IgD-negative memory B cell (primary cell): ENCODE results near the gene FAM240B. TPM values are rescaled to one million over a fixed set of nuclear protein-coding genes. Genes with fewer than 3 reads are reported as not detected.
A peak's percentile ranks its signal among the peaks of the same experiment; 100 is the strongest.

Experiments
- H3K27ac Mint-ChIP-seq, 3 donors: one replicate each; pipeline ENCODE4 v1.8.0; 2020 to 2022; ENCODE audit warnings: mild to moderate bottlenecking in 3 of 3, mixed read lengths in 3 of 3, moderate library complexity in 1 of 3
- H3K27me3 Mint-ChIP-seq: one replicate; pipeline ENCODE4 v1.8.0; 2021; ENCODE audit warnings: mixed read lengths
- H3K36me3 Mint-ChIP-seq: one replicate; pipeline ENCODE4 v1.8.0; 2020; ENCODE audit warnings: mild to moderate bottlenecking, mixed read lengths
- H3K4me1 Mint-ChIP-seq, 3 donors: one replicate each; pipeline ENCODE4 v1.8.0; 2020 to 2022; ENCODE audit warnings: mixed read lengths in 3 of 3, mild to moderate bottlenecking in 1 of 3
- H3K4me3 Mint-ChIP-seq, 4 donors: one replicate each; pipeline ENCODE4 v1.8.0; 2020 to 2022; ENCODE audit warnings: mild to moderate bottlenecking in 4 of 4, mixed read lengths in 4 of 4, moderate library complexity in 3 of 4
- H3K9me3 Mint-ChIP-seq, 3 donors: one replicate each; pipeline ENCODE4 v1.8.0; 2020 to 2021; ENCODE audit warnings: mixed read lengths in 3 of 3, mild to moderate bottlenecking in 1 of 3
- polyA plus RNA-seq: library from polyadenylated mRNA; unstranded; fragments of 300-500 nt; fragmentation: Illumina TruSeq; gene quantifications from one replicate; pipeline ENCODE4 v1.2.3, GENCODE V29; 2021

FAM240B gene
- polyA plus RNA-seq, 1 donor from 2014 or later = not detected

DNA sequence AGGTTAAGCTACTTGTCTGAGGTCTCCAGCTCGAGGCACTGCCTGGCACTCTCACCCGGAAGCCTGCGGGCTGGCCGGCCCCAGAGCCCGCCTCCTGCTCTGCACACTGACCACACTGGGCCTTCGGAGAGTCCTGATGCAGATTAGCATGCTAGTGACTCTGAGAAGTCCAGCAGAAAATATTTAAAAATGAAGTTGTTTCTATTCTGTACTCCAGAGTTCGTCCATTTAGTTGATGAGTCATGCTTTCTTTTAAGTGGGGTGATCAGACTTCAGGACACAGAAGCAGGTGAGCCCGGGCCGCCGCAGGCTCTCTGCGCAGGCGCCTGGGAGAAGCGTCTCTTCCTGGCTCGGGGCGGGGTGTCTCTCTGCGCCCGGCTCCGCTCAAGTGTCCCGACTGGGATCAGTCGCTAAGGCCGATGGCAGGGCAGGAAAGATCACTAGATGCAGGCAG is 32.5 kb downstream of the FAM240B start:
- no peak overlapping the region for H3K27ac Mint-ChIP-seq
- H3K4me1 Mint-ChIP-seq = no peaks in the 10 kb centered on the region
- H3K4me3 Mint-ChIP-seq = peak overlapping the region in 3 of 4 donors; percentile 14 to 71 (median 55)
- peaks cover 2% of the 10 kb centered on the region for H3K27me3 Mint-ChIP-seq
- no peaks in the 10 kb centered on the region for H3K36me3 Mint-ChIP-seq
- no peaks in the 10 kb centered on the region for H3K9me3 Mint-ChIP-seq

DNA sequence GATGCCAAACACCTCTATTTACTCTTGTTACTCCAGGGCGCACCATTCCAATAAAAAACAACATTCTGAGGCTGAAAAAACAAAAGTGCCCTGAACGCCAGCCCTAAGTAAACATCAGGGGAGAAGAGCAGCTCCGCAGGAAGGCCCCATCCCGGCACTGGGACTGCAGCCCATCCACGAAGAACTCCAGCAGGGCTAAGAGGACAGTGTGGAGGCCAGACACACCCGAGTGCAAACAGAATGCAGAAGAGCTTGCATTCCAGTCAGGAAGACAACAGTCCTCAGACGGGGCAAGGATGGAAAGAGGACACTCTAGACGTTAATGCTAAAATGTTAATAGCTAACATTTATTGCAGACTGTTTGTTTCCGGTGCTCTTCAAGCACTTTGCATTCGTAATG is 33.0 kb downstream of the FAM240B start:
- Mint-ChIP-seq H3K4me3 (peak overlapping the region in 1 of 4 donors; percentile 37), H3K27me3 (peaks cover 2% of the 10 kb centered on the region), H3K4me1 (no peaks in the 10 kb centered on the region), H3K36me3 (no peaks in the 10 kb centered on the region), H3K9me3 (no peaks in the 10 kb centered on the region), H3K27ac (no peak overlapping the region)

DNA sequence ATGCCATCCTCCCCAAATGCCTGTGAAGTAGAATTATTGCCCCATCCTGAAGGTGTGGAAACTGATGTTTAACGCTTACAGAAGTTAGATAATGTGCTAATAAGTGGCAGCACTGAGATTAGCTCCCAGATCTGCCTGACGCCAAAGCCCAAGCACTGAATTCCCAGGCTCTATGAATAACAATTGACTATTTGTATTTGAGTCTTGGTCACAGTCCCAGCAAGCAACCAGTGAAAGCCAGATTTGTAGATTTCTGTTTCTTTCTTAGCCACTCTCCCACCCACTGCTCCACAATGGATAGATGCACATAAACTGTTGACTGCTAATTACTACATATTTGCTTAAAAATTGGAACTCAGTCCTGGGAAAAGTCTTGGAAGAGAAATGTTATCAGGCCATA is 34.4 kb downstream of the FAM240B start:
- no peaks in the 10 kb centered on the region for H3K36me3 Mint-ChIP-seq
- H3K4me3 Mint-ChIP-seq = no peak overlapping the region
- peaks cover 5% of the 10 kb centered on the region for H3K27me3 Mint-ChIP-seq
- H3K27ac Mint-ChIP-seq = no peak overlapping the region
- peaks cover 0 to under 1% (median 0%) of the 10 kb centered on the region in 3 donors for H3K4me1 Mint-ChIP-seq
- no peaks in the 10 kb centered on the region for H3K9me3 Mint-ChIP-seq

DNA sequence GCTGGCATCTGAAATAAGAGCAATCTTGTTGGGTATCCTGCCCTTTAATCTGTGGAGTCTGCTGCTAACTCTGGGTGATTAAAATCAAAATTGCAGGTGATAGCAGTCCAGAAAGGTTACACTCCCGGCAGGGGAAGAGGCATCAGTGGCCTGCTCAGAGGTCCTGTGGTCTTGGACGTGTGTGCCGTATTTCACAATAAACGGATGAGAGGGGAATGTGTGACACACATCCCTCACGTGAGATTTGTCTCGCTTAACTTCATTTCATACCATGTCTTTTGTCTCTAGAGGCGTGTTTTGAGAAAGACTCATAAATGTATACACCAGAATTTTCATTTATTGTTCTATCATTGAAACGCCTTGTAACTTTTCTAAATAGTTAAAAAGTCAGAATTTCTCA is 36.6 kb downstream of the FAM240B start:
- Mint-ChIP-seq H3K4me1 (peaks cover 0 to 2% (median 0%) of the 10 kb centered on the region in 3 donors), H3K9me3 (no peaks in the 10 kb centered on the region)

DNA sequence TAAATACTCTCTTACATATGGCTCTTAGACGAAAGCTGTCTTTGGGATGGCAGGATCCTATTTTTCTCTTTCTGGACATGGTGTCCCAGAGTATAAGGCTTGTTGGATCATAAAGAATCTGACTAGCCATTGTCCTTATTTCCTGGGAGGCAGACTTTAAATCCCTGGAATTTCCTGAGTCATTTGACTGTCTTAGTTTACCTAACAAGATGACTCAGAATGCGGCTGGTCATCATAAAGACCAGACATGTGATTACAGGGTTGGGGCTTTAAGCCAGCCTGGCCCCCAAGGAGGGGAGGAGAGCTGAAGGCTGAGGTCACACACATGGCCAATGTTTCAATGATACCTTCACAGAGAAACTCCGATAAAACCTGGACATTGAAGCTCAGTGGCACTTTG is 37.2 kb downstream of the FAM240B start:
- Mint-ChIP-seq H3K4me1 (peaks cover 0 to 2% (median 0%) of the 10 kb centered on the region in 3 donors), H3K27me3 (peaks cover 10% of the 10 kb centered on the region), H3K36me3 (peaks cover 1% of the 10 kb centered on the region), H3K27ac (no peak overlapping the region), H3K9me3 (no peaks in the 10 kb centered on the region), H3K4me3 (no peak overlapping the region)

More for the DNA sequence above, 36.6 kb downstream of the FAM240B start:
- Mint-ChIP-seq H3K27me3 (peaks cover 10% of the 10 kb centered on the region), H3K27ac (no peak overlapping the region), H3K4me3 (no peak overlapping the region), H3K36me3 (peaks cover 1% of the 10 kb centered on the region)

DNA sequence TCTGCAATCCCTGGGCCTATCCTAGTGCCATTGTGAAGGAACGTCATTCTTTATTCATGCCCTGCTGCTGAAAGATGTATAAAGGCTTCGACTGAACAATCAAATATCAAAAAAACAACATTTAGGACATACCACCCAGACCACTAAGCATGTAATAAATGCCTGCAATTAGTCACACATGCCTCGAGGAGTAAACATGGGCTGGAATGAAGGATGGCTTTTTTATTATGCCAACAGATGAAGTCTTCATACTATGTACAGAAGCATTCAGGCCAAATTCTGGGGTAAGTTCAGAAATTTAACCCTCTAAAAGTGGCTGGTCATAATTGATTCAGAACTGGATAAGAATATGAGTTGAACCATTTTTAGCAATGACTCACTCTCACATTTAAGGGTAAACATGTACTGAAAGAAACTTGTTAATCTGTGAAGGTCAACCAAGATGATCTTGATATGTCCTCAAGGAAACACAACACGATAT is 38.1 kb downstream of the FAM240B start:
- no peak overlapping the region for H3K4me3 Mint-ChIP-seq
- peaks cover 0 to 3% (median 0%) of the 10 kb centered on the region in 3 donors for H3K4me1 Mint-ChIP-seq
- H3K9me3 Mint-ChIP-seq = no peaks in the 10 kb centered on the region
- H3K27ac Mint-ChIP-seq = no peak overlapping the region
- peaks cover 1% of the 10 kb centered on the region for H3K36me3 Mint-ChIP-seq
- peaks cover 14% of the 10 kb centered on the region for H3K27me3 Mint-ChIP-seq

DNA sequence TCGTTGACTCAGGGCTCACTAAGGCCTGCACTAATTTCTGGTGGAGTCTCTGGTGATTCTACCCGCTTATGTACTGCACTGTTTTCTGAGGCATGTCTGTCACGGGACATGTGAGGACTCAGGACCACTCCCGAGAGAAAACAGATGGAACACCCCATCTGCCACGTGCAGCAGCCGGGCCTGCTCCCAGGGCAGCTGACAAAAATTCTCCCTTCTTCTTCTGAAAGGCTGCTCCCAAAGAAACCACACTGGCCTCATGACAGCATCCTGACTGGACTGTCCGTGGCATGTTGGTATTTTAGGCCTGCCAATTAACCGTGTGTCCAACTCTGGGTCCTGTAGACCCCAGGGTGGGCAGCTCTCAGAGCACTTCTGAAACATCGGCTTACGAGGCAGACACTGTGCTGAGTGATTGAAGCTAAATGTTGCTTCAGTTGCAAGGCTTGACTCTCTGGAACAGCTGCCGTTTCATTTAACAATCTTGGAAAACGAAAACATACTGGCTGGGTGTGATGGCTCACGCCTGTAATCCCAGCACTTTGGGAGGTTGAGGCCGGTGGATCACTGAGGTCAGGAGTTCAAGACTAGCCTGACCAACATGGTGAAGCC is 39.0 kb downstream of the FAM240B start:
- Mint-ChIP-seq H3K36me3 (peaks cover 1% of the 10 kb centered on the region), H3K4me3 (no peak overlapping the region), H3K4me1 (peaks cover 0 to 3% (median 0%) of the 10 kb centered on the region in 3 donors), H3K27me3 (peaks cover 14% of the 10 kb centered on the region), H3K27ac (no peak overlapping the region), H3K9me3 (no peaks in the 10 kb centered on the region)

DNA sequence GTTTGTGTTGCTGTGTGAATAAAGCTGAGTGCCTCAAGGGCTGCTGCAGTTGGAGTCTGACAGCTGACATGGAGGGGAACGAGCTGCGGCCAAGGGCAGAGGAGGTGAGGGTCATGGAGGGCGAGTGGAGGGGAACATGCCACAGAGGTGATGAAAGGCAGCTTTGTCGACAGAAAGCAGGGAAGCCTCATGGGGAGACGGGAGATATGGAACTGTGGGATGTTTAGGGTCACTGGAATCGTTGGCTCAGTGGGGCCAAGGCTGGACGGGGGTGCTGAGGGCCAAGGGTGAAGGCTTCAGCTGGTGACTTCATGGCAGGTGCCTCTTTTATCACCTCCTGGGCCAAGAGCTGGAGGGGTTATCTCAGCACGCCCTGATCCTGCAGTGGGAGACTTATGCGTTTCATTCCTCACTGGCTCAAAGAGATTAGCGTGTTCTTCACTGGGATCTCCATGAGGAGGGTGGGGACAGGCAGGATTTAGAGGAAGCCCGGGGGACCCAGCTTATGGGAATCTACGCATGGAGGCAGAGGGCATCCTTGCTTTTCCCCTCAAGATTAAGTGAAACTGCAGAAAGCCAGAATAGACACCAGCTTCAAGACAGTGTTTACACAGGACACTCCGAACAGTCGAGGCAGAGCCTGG is 42.2 kb downstream of the FAM240B start:
- H3K9me3 Mint-ChIP-seq = no peaks in the 10 kb centered on the region
- peaks cover 24% of the 10 kb centered on the region for H3K27me3 Mint-ChIP-seq
- peaks cover 1% of the 10 kb centered on the region for H3K36me3 Mint-ChIP-seq
- peaks cover 3 to 4% (median 3%) of the 10 kb centered on the region in 3 donors for H3K4me1 Mint-ChIP-seq
- peak overlapping the region in 1 of 3 donors; percentile 92 for H3K27ac Mint-ChIP-seq
- H3K4me3 Mint-ChIP-seq = peak overlapping the region in 1 of 4 donors; percentile 14

DNA sequence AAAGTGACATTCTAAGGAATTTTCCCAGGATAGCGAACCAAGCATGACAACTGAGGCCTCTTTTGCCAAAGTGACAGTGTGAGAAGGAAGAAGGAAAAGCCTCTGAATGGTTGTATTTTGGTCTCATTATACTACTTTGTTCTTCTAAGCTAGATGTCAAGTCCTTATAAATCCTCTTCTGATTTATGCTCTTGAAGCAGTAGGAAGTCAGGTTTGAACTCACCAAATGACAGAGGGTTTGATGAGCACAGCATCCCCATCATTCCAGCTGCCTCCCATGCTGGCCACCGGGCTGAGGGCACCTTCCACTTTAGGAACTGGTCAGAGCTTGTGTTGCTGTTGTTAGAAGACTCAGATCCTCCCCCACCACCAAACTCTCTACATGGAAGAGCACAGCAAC is 44.1 kb downstream of the FAM240B start:
- H3K27ac Mint-ChIP-seq = no peak overlapping the region
- H3K4me1 Mint-ChIP-seq = peaks cover 4 to 6% (median 4%) of the 10 kb centered on the region in 3 donors
- peaks cover 1% of the 10 kb centered on the region for H3K36me3 Mint-ChIP-seq
- peaks cover 19% of the 10 kb centered on the region for H3K27me3 Mint-ChIP-seq
- H3K9me3 Mint-ChIP-seq = no peaks in the 10 kb centered on the region
- H3K4me3 Mint-ChIP-seq = no peak overlapping the region

DNA sequence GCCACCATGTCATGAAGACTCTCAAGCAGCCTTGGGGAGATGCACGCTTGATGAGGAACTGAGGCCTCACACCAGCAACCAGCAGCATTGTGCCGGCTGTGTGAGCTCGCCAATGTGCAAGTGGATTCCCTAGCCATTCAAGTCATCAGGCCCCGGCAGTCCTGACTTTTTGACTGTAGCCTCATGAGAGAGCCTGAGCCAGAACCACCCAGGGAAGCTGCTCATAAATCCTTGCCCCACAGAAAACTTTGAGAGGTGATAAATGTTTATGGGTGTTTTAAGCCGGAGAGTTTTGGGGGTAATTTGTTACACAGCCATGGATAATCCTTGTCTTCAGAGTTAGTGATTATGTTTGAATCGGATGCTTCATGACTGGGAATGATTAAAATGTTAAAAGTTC is 44.7 kb downstream of the FAM240B start:
- no peak overlapping the region for H3K4me3 Mint-ChIP-seq
- H3K4me1 Mint-ChIP-seq = peaks cover 4% of the 10 kb centered on the region in 3 donors
- no peak overlapping the region for H3K27ac Mint-ChIP-seq
- no peaks in the 10 kb centered on the region for H3K9me3 Mint-ChIP-seq
- peaks cover 1% of the 10 kb centered on the region for H3K36me3 Mint-ChIP-seq
- H3K27me3 Mint-ChIP-seq = peaks cover 17% of the 10 kb centered on the region

DNA sequence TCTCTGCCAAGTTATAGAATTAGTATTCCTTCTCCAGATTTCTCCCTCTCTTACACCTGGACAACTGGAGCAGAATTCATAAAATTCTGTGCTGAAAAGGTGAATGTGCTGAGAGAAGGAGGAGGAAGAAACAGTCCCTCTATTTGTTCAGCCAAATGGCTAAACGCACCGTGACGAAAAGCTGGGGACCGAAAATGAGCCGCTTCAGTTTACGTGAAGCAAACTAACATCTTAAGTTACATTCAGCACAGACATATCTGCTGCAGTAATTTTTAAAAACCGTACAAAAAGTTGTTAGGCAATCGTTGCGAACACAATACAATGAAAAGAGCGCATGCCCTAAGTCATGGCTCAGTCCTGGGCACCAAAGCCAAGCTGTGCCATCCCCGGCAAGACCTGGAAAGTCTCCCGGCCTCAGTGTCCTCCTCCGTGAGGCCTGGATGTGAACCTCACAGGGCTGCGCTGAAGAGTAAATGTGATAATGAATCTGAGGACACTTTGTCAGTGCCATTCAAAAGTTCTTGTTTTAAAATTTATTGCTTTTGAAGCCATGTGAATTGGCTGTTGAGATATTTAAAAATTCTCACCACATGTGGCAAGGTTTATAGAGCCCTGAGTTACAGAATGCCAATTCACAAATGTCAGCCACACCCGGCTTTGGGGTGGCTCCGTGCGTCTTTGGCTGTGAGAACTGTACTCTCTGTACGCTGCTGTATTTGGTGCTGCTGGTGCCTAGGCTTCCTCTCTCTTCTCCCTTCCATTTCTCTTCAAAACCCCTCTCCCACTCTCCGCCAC is 46.3 kb downstream of the FAM240B start:
- Mint-ChIP-seq H3K9me3 (no peaks in the 10 kb centered on the region), H3K4me1 (peaks cover 4% of the 10 kb centered on the region in 3 donors), H3K4me3 (peak overlapping the region in 2 of 4 donors; percentile 7 to 85), H3K27ac (no peak overlapping the region), H3K36me3 (no peaks in the 10 kb centered on the region), H3K27me3 (peaks cover 17% of the 10 kb centered on the region)

DNA sequence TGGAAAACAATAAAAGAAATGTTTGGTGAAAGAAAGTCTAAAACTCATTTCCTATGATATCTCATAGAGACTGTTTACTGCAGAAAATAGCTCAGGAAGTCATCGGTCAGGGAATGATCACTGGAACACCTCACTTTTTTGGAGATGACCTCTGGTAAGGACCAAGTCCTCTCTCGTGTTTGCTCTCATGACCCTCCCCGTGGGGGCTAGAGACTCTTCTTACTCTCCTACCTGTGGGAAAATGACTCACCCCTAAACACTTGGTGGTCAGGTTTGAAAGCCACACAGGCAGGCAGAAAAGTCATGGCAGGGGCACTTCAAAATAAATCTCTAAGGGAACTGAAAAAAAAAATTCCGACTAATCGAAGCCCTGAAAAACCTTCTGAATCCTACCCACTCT is 48.2 kb downstream of the FAM240B start:
- H3K36me3 Mint-ChIP-seq = no peaks in the 10 kb centered on the region
- H3K27ac Mint-ChIP-seq = no peak overlapping the region
- H3K4me1 Mint-ChIP-seq = peaks cover 3 to 4% (median 4%) of the 10 kb centered on the region in 3 donors
- peaks cover 16% of the 10 kb centered on the region for H3K27me3 Mint-ChIP-seq
- H3K9me3 Mint-ChIP-seq = peaks cover 0 to 2% (median 0%) of the 10 kb centered on the region in 3 donors
- H3K4me3 Mint-ChIP-seq = no peak overlapping the region

DNA sequence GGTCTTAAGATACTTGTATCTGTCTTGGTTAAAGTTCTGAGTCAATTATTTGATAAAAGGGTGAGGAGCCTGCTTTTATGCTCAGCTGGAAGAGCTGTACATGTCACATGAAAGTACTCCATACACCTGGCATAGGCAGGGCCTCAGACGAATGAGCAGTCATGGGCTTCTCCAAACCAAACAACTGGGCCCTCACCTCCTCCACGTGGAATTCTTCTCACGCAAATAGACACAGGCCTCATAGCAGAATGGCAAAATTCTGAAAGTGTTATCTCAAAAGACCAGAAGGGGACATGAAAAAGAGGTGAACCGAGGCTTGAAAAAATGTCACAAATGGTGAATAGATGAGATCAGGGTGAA is 48.6 kb downstream of the FAM240B start:
- Mint-ChIP-seq H3K36me3 (no peaks in the 10 kb centered on the region), H3K9me3 (peaks cover 0 to 2% (median 0%) of the 10 kb centered on the region in 3 donors), H3K27me3 (peaks cover 16% of the 10 kb centered on the region), H3K4me1 (peaks cover 3 to 4% (median 4%) of the 10 kb centered on the region in 3 donors), H3K27ac (no peak overlapping the region), H3K4me3 (no peak overlapping the region)

DNA sequence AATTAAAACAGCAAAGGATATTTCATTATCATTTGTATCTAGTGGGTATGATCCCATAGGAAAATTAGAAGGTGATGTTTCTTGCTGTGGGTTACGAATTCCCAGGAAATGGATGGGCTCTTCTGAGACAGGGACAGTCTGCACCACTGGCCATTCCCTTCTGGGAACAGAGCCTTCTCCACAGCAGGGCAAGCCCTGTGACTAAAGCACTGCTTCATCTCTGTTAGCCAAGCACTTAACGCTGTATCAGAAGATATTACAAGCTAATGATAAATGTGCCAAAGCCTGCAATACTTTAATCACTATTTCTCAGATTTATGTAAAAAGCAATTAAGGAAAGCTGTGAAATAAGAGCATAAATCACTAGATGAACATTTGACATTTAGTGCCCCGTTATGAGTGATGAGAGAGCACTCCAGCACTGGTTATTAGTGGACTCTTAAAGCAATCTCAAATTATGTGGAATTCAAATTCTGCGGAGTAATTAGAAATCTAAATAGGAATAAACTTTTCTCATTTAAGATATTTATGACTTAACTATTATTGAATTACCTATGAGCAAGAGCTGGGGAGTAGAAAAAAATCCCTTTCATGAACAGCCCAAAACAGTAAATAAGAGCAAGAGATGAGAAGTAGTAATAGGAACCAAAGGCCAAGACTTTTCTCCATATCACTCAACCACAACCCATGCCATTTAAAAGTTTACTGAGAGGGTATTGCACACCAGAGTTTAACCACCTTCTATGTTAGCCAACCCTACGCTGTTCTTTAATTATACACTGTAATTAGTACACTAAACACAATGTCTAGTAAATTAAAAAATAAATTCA is 49.2 kb downstream of the FAM240B start:
- H3K9me3 Mint-ChIP-seq = peaks cover 0 to 2% (median 0%) of the 10 kb centered on the region in 3 donors
- H3K36me3 Mint-ChIP-seq = no peaks in the 10 kb centered on the region
- H3K4me3 Mint-ChIP-seq = no peak overlapping the region
- H3K27me3 Mint-ChIP-seq = peaks cover 16% of the 10 kb centered on the region
- peaks cover 3 to 4% (median 4%) of the 10 kb centered on the region in 3 donors for H3K4me1 Mint-ChIP-seq
- H3K27ac Mint-ChIP-seq = no peak overlapping the region
